ENCODE data around the gene GLIPR1.
A peak's percentile ranks its signal among the peaks of the same experiment; 100 is the strongest.

GLIPR1 gene

DNA sequence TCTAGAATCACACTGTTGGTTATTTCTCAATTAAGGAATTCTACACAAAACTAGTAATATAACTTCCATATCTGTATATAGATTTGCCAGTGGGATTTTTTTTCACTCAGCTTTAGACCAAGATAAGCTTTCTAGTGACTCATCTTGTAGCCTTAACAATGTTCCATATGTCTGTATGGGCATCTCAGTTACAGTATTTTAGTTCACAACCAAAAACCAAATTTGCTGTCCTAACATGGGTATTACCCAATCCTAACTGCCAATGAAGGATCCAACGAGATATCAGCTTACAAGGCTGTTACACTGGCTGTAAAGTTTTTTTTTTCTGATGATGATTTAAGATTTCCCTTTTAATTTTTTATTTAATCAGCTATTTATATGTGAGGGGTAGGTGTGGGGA lies 62.4 kb downstream of the GLIPR1 start:
- no peak overlapping the region for H3K4me3 ChIP-seq
- no peak overlapping the region for H3K27ac ChIP-seq
- no peak for DNase-seq (ENCODE audit: low spot score)
- TF ChIP-seq, protein P1, sequence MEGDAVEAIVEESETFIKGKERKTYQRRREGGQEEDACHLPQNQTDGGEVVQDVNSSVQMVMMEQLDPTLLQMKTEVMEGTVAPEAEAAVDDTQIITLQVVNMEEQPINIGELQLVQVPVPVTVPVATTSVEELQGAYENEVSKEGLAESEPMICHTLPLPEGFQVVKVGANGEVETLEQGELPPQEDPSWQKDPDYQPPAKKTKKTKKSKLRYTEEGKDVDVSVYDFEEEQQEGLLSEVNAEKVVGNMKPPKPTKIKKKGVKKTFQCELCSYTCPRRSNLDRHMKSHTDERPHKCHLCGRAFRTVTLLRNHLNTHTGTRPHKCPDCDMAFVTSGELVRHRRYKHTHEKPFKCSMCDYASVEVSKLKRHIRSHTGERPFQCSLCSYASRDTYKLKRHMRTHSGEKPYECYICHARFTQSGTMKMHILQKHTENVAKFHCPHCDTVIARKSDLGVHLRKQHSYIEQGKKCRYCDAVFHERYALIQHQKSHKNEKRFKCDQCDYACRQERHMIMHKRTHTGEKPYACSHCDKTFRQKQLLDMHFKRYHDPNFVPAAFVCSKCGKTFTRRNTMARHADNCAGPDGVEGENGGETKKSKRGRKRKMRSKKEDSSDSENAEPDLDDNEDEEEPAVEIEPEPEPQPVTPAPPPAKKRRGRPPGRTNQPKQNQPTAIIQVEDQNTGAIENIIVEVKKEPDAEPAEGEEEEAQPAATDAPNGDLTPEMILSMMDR (IDR thresholded peaks at IDR 0.05), result no peak

DNA sequence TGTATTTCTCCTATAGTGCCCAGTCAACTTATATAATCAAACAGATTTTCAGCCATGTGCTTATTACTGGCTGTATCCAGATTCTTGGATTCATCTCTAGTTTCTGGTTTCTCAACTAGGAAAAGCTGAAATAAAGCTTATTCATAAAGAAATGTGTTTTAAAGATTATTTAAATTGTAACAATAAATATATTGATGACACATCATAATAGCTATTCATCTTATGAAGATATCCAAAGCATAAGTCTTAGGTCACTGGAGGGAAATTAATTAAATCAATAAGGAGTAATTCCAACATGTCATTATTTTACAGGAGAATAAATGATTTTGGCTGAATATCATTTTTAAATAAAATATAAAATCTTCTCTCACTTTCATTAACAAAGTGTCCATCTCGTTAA lies 63.0 kb downstream of the GLIPR1 start:
- TF ChIP-seq, protein P1 (IDR thresholded peaks at IDR 0.05), result no peak
- DNase-seq (ENCODE audit: low spot score), result no peak
- no peak overlapping the region for H3K4me3 ChIP-seq
- no peak overlapping the region for H3K27ac ChIP-seq

DNA sequence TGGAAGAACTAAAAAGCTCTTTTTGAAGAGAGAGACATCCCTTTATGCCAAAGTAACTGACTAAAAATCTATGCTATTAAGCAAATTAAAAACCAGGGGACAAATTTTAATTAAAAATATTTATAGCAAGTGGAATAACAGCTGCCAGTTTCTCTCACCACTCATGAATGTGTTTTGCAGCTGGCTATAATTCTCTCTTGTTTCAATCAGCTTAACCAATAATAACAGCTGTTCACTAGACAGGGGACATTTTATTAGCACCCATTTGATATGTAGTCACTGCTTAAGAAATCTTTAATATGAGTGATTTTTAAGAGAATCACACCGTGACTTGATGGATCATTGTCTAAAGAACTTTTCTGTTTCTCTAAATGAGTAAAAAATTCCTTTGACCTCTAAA lies 65.1 kb downstream of the GLIPR1 start:
- Histone ChIP-seq H3K4me3 (no peak overlapping the region), H3K27ac (no peak overlapping the region)
- no peak for DNase-seq (ENCODE audit: low spot score)
- TF ChIP-seq, protein P1 (IDR thresholded peaks at IDR 0.05), result no peak

DNA sequence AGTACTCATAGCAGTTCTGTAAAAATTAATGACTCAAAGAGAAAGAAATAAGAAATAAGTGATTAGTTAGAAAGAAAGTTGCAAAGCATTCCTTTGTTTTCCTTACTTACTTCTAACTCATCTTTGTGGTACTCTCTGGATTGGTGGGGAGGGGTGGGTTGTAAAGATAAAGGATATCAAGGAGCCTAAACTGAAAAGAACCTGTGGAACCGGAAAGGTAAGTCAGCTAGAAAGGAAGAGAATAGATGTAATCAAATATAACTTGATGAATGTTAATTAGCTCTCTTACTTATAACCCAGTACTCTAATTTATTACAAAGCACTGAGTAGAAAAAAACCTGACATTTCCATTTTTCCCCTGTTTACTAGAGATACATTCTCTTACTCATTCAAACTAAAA lies 68.3 kb downstream of the GLIPR1 start:
- H3K4me3 ChIP-seq, result no peak overlapping the region
- TF ChIP-seq, protein P1 (IDR thresholded peaks at IDR 0.05), result no peak
- no peak overlapping the region for H3K27ac ChIP-seq
- no peak for DNase-seq (ENCODE audit: low spot score)

GRCh38 chr12:75549989-75550388 lies 69.4 kb downstream of the GLIPR1 start:
- TF ChIP-seq, protein P1 (IDR thresholded peaks at IDR 0.05), result no peak
- Histone ChIP-seq H3K4me3 (no peak overlapping the region), H3K27ac (no peak overlapping the region)
- no peak for DNase-seq (ENCODE audit: low spot score)

DNA sequence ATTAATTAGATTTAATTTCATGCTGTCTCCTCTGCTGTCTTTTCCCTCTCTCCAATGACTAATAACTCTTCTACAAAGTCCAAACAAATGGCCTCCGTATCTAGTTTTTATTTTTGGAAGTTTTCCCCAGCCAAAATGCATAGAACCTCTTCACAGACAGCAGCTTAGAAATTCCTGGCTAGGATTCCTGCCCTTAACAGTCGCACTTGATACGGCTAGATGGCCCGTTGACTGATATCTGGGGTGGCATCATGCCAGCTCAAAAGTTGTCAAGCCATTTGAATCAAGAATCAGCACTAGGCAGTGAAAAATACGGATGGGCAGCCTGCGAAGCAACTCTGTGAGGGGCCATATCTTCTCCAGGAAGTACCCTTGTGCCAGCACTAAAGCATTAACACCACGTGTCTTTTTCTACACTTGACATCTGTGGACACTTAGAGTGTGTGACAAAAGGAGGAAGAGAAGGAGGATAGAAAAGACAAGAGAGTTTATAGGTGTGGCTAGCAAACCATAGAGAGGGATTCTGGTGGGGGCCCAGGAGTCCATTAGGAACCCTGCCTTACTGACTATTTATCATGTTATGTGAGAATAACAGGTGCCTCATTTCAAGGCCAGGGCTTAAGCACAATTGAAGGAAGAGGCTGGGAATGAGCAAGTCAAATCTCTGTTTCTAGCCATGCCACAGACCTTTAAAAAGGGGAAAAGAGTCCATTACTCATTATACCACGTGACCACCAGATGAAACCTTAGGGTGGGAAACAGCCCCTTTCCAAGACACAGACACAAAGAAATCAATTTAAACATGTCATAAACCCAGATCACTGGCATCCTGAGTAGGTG lies 70.1 kb downstream of the GLIPR1 start:
- H3K4me3 ChIP-seq, result peak overlapping the region; percentile 32
- H3K27ac ChIP-seq, result no peak overlapping the region
- TF ChIP-seq, protein P1 (IDR thresholded peaks at IDR 0.05), result no peak
- DNase-seq (ENCODE audit: low spot score), result no peak

DNA sequence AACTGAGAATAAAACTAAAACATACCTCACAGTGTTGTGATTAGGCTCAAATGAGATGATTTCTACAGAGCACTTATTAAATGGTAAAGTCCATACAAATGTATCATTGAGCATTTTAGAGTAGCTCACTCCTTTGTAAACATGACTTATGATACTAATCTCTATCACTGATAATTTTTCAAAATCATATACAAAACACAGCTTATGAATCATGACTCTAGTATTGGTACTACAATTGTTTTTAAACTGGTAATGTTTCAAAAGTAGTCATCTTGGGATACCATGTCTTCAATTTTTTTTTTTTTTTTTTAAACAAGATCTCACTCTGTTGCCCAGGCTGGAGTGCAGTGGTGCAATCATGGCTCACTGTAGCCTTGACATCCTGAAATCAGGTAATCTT lies 70.9 kb downstream of the GLIPR1 start:
- no peak for DNase-seq (ENCODE audit: low spot score)
- TF ChIP-seq, protein P1 (IDR thresholded peaks at IDR 0.05), result no peak
- no peak overlapping the region for H3K27ac ChIP-seq
- H3K4me3 ChIP-seq, result no peak overlapping the region

All from coronary artery (tissue), 2 donors.